Heart left ventricle (tissue), 16 donors: ENCODE results near the gene CENPC. TPM values are rescaled to one million over a fixed set of nuclear protein-coding genes. Genes with fewer than 3 reads are reported as not detected.
A peak's percentile ranks its signal among the peaks of the same experiment; 100 is the strongest.

Experiments
- ATAC-seq, 4 donors: fragments of 200-7000 bp; cut with Tn5 transposase; one replicate each; pipeline ENCODE4 v1.9.1; 2020 to 2022; ENCODE audit warnings: moderate library complexity in 4 of 4, mild to moderate bottlenecking in 3 of 4, moderate number of reproducible peaks in 1 of 4
- DNase-seq, 5 donors: peaks; one replicate each; pipeline ENCODE4 v3.0.0-alpha.2; 2020
- H3K27ac ChIP-seq, 12 donors: fragments of 200-600 bp; sonication (generic) in 4 of 12; one replicate each; pipeline versions ENCODE4 v1.5.0 to v1.8.0; 2016 to 2022; ENCODE audit warnings: mild to moderate bottlenecking in 2 of 12
- H3K27me3 ChIP-seq, 9 donors: fragments of 200-600 bp; sonication (generic) in 2 of 9; one replicate each; pipeline versions ENCODE4 v1.5.1 to v1.8.0; 2016 to 2022; ENCODE audit warnings: mild to moderate bottlenecking in 3 of 9
- H3K36me3 ChIP-seq, 9 donors: fragments of 200-600 bp; sonication (generic) in 2 of 9; one replicate each; pipeline versions ENCODE4 v1.5.0 to v1.8.0; 2018 to 2022; ENCODE audit warnings: mild to moderate bottlenecking in 2 of 9
- H3K4me1 ChIP-seq, 12 donors: fragments of 200-600 bp; sonication (generic) in 4 of 12; one replicate each; pipeline versions ENCODE4 v1.5.0 to v1.8.0; 2016 to 2022; ENCODE audit warnings: mild to moderate bottlenecking in 3 of 12
- H3K4me3 ChIP-seq, 12 donors: fragments of 200-600 bp; sonication (generic) in 4 of 12; one replicate each; pipeline versions ENCODE4 v1.5.0 to v1.8.0; 2017 to 2022; ENCODE audit warnings: mild to moderate bottlenecking in 9 of 12, moderate library complexity in 4 of 12
- H3K9me3 ChIP-seq, 12 donors: fragments of 200-600 bp; sonication (generic) in 4 of 12; one replicate each; pipeline versions ENCODE4 v1.5.0 to v1.8.0; 2016 to 2022; ENCODE audit warnings: mild to moderate bottlenecking in 1 of 12
- POLR2A ChIP-seq, 2 donors: fragments of 450-650 bp; IDR thresholded peaks; one replicate each; pipeline ENCODE4 v1.6.1; 2017; ENCODE audit warnings: antibody characterized with exemption in 2 of 2, mild to moderate bottlenecking in 2 of 2, moderate library complexity in 2 of 2
- WGBS, 4 donors: extraction: QIAGEN DNeasy Blood & Tissue Kit in 2 of 4; methylation state at CpG; one replicate each; pipeline versions ENCODE4 v1.1.5 to v1.1.7; 2013 to 2018; 5-methylcytosine and 5-hydroxymethylcytosine counted together
- intact Hi-C, 10 donors: fragments of 100-400 bp; cut with DNase I; formaldehyde crosslinking; loops; one replicate each; pipeline versions ENCODE4 v1.11.1 to v1.14.2; 2022
- polyA plus RNA-seq, 2 donors: library from polyadenylated mRNA; stranded (reverse); fragments of 200-250 nt; gene quantifications; one replicate each; pipeline ENCODE4 v1.2.3, GENCODE V29; 2013
- total RNA-seq, 9 donors: library from RNA; depleted of rRNA in 2 of 9; stranded (reverse); fragments of >200 nt in 2 of 9; fragmentation: NEBNext Ultra II Directional in 3 of 9; extraction: Animal tissue kit (Norgen Biotek cat#: 25700) in 3 of 9; gene quantifications; one replicate each; pipeline versions ENCODE4 v1.1.0 to v1.2.4, GENCODE V29; 2016 to 2023
- TF ChIP-seq, protein P1 (sequence below), 12 donors: fragments of 200-600 bp; sonication (generic) in 4 of 12; IDR thresholded peaks; one replicate each; pipeline versions ENCODE4 v1.5.0 to v1.8.0; 2018 to 2022; ENCODE audit warnings: antibody characterized with exemption in 12 of 12, mild to moderate bottlenecking in 5 of 12
- donor health status: ischemic (EF 13 %, LVEDD 7.1; RV severe dilation, severe dysfunction).
- donor health status: healthy with polysubstance abuse.
- donor health status: DM: no; HTN: yes; CAD: no.
- donor health status: DM: no; HTN: no; CAD: no.
- donor health status: ischemic (EF 25% LVEDD 6.9; RV normal size, moderate dysfunction).
- donor health status: ischemic (EF 25% LVEDD 5.7; RV mildly dilated, moderate dysfunction).
- donor health status: healthy.
- donor health status: DM: yes; HTN: yes; CAD: no.
- donor health status: ischemic (EF 35%, LVEDD 5.7; RV mildly dilated, moderate dysfunction).
- donor health status: nonischemic (EF 11% LVEDD 7.7; RV severe dilation, severe dysfunction).
- donor health status: DM: yes; HTN: yes; CAD: no.
- donor health status: PGD.
- donor health status: ischemic (EF 29% LVEDD 5.4; RV normal size, mild dysfunction).
- donor health status: nonischemic (EF 23%, LVEDD 6.1; RV moderate dilation, normal function).

CENPC gene
- total and polyA plus RNA-seq, 11 donors = 2.6 to 16.7 (median 8.2) TPM

DNA sequence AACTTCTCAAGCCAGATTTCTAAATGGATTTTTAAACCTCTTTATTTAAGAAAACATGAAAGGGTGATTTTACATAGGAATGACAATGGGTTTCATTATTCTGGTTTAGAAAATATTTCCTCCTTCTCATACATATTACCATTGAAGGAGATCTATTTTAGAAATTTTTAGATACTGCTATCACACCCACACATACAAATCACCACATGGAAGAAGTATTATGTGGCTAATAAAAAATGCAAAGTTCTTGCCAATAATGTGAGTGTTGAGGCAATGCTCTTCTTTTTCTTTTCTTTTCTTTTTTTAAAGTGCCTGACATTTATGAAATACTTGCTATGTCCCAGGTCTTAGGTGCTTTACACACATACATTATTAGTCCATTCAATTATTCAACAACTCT, 20.0 kb upstream of the CENPC start:
- intact Hi-C loops = no loop called here
- ATAC-seq = no peak
- TF ChIP-seq, protein P1, sequence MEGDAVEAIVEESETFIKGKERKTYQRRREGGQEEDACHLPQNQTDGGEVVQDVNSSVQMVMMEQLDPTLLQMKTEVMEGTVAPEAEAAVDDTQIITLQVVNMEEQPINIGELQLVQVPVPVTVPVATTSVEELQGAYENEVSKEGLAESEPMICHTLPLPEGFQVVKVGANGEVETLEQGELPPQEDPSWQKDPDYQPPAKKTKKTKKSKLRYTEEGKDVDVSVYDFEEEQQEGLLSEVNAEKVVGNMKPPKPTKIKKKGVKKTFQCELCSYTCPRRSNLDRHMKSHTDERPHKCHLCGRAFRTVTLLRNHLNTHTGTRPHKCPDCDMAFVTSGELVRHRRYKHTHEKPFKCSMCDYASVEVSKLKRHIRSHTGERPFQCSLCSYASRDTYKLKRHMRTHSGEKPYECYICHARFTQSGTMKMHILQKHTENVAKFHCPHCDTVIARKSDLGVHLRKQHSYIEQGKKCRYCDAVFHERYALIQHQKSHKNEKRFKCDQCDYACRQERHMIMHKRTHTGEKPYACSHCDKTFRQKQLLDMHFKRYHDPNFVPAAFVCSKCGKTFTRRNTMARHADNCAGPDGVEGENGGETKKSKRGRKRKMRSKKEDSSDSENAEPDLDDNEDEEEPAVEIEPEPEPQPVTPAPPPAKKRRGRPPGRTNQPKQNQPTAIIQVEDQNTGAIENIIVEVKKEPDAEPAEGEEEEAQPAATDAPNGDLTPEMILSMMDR (IDR thresholded peaks at IDR 0.05) = no peak
- no peak for TF ChIP-seq POLR2A (IDR thresholded peaks at IDR 0.05)

DNA sequence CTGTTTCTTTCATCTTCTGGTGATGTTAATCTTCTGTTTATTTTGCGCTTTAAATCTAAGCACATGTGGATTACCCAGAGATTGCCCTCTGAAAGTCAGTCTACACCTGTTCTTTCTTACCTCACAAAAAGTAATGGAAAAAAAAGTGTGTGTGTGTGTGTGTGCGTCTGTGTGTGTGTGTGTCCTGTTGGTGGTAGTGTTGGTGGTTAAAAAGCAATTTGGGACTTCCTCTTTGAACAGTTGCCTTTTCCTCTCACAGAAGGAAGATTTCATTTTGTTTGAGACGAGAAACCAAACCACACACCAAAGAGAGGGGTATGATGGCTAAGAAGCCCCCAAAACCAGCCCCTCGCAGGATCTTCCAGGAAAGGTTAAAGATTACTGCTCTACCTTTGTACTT, 13.2 kb upstream of the CENPC start, which contains the start of gene STAP1:
Gene STAP1 (plus strand): TSS at position 235 of the 400 bp plus-strand sequence. CDS start 83 bp downstream, at position 318.
- peaks cover 0 to 11% (median 0%) of the 10 kb centered on the region in 12 donors for H3K4me1 ChIP-seq
- H3K9me3 ChIP-seq = no peaks in the 10 kb centered on the region
- no peaks in the 10 kb centered on the region for H3K27me3 ChIP-seq
- no peak for TF ChIP-seq POLR2A (IDR thresholded peaks at IDR 0.05)
- TF ChIP-seq, protein P1 (IDR thresholded peaks at IDR 0.05) = no peak
- 81 to 85% (median 82%) methylated on average over 4 of the region's 4 CpGs for WGBS, 4 donors
- intact Hi-C loops = no loop called here
- no peak within 1 kb of the TSS for H3K27ac ChIP-seq
- H3K4me3 ChIP-seq = peak within 1 kb of the TSS in 1 of 12 donors; percentile 48
- no peaks in the 10 kb centered on the region for H3K36me3 ChIP-seq
- ATAC-seq (no peak), DNase-seq (no peak)

More for the DNA sequence above, 20.0 kb upstream of the CENPC start:
- H3K9me3 ChIP-seq = no peaks in the 10 kb centered on the region
- DNase-seq = no peak
- H3K27ac ChIP-seq = no peak overlapping the region
- no peaks in the 10 kb centered on the region for H3K27me3 ChIP-seq
- H3K4me1 ChIP-seq = no peaks in the 10 kb centered on the region
- no peaks in the 10 kb centered on the region for H3K36me3 ChIP-seq
- H3K4me3 ChIP-seq = no peak overlapping the region

DNA sequence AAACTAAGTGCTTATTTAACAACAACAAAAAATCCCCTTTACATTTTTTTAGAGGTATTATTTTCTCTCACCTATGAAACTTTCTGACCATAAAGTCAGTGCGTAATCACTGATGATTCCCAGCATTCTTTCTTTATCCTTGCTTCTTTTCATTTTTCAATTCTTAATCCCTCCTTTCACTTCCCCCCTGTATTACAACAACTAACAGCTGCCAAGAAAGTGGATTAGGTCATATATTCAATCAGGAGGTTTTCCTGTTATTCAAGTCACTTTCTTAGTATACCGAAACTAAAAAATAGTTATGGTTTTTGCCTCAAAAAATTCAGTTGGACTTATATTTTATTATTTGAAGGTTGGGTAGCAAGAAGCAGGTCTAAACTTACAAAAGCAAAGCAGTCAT, 11.1 kb upstream of the CENPC start:
- 30 to 53% (median 32%) methylated on average over 2 of the region's 2 CpGs for WGBS, 4 donors
- intact Hi-C loops = no loop called here
- DNase-seq = no peak
- Histone ChIP-seq H3K4me1 (peaks cover 0 to 11% (median 0%) of the 10 kb centered on the region in 12 donors), H3K9me3 (no peaks in the 10 kb centered on the region), H3K36me3 (no peaks in the 10 kb centered on the region), H3K27me3 (no peaks in the 10 kb centered on the region), H3K4me3 (no peak overlapping the region), H3K27ac (peak overlapping the region in 1 of 12 donors; percentile 34)
- no peak for ATAC-seq
- no peak for TF ChIP-seq POLR2A (IDR thresholded peaks at IDR 0.05)
- TF ChIP-seq, protein P1 (IDR thresholded peaks at IDR 0.05) = no peak

DNA sequence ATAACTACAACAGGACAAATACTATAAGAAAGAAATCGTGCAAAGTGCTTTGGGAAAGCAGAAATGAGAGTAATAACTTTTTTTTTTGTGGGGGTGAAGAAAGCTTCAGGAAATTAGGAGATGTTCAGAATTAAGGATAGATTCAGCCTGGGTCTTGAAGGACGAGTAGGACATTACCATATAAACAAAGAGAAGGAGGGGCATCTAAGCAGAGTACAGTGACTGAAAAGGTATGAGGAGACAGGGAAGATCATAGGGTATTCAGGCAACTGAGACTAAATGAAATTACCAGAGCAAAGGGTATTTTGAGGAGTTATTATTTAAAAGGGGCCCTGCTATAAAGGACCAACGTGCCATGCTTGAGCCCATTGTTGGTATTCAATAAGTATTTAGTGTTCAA, 10.1 kb upstream of the CENPC start:
- intact Hi-C loops = no loop called here
- no peaks in the 10 kb centered on the region for H3K9me3 ChIP-seq
- no peaks in the 10 kb centered on the region for H3K36me3 ChIP-seq
- DNase-seq (no peak), ATAC-seq (no peak)
- WGBS, 4 donors = 82 to 89% (median 86%) methylated on average over 3 of the region's 3 CpGs
- H3K27me3 ChIP-seq = no peaks in the 10 kb centered on the region
- H3K4me1 ChIP-seq = peaks cover 0 to 11% (median 0%) of the 10 kb centered on the region in 12 donors
- no peak overlapping the region for H3K4me3 ChIP-seq
- TF ChIP-seq POLR2A (IDR thresholded peaks at IDR 0.05) = no peak
- TF ChIP-seq, protein P1 (IDR thresholded peaks at IDR 0.05) = no peak
- H3K27ac ChIP-seq = no peak overlapping the region
